ENCODE measurements around the gene PDE4B. TPM values are rescaled to one million over a fixed set of nuclear protein-coding genes. Genes with fewer than 3 reads are reported as not detected.
"Not testable (repeated sequence)": the region's sequence is repeated elsewhere in the genome, so short reads cannot be mapped to it uniquely, and the experiment has no call there.

PDE4B gene
- total RNA-seq, 1 experiment from 2014 or later, result 1.8 TPM

DNA sequence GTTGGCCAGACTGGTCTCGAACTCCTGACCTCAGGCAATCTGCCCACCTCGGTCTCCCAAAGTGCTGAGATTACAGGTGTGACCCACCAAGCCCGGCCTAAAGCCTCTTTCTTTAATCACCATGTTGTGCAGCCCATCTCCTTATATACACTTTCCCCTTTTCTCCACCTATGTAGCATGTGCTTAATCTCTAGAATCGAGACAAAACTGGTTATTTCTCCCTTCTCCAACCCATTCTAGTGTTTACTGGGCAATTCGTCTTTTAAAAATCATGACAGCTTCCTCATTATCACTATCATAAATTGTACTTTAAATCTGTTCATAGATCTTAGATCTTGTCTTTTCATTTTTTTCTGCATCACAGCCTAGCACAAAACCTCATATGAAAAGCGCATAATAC lies 285.7 kb downstream of the PDE4B start:
- Histone ChIP-seq H3K27me3 (no peaks in the 10 kb centered on the region), H3K9me3 (no peaks in the 10 kb centered on the region), H3K36me3 (no peaks in the 10 kb centered on the region), H3K4me3 (no peak overlapping the region)
- no peak for DNase-seq

DNA sequence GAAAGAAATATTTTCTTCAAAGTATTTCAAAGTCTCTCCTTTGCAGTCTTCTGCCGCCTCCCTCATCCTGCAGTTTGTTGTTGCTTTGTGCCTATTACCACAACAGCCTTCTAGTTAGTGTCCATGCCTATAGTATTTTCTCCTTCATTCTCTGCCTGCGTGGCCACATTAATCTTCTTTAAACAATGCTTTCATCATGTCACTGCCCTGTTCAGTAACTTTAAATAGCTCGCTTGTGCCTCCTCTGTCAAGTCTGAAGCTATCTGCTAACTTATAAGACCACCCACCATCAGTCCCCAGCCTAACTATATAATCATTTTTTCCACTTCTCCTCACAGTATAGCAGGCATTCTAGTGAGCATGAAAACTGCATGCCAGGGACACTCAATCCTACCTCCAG lies 290.3 kb downstream of the PDE4B start:
- Histone ChIP-seq H3K4me3 (no peak overlapping the region), H3K36me3 (no peaks in the 10 kb centered on the region), H3K9me3 (no peaks in the 10 kb centered on the region), H3K27me3 (no peaks in the 10 kb centered on the region)
- DNase-seq, result no peak

DNA sequence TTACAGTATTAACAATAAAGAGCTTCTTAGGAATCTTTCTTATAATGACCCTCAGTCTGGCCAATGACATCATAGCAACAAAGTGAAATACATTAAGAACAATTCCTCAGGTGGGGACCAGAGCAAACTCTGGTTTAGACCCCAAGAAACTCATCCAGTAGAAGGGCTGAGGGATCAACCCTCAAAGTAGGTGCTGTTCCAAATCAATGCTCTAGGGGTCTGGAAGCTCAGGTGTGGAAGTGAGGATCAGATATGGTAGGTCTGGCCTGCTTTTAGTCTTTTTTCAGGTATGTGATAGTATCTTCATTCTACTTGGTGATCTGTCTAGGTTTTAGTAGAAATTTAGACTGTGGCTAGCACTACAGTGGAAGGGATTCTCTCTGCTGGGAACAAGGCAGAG lies 291.7 kb downstream of the PDE4B start:
- Histone ChIP-seq H3K36me3 (no peaks in the 10 kb centered on the region), H3K9me3 (no peaks in the 10 kb centered on the region), H3K27me3 (no peaks in the 10 kb centered on the region), H3K4me3 (no peak overlapping the region)
- no peak for DNase-seq

DNA sequence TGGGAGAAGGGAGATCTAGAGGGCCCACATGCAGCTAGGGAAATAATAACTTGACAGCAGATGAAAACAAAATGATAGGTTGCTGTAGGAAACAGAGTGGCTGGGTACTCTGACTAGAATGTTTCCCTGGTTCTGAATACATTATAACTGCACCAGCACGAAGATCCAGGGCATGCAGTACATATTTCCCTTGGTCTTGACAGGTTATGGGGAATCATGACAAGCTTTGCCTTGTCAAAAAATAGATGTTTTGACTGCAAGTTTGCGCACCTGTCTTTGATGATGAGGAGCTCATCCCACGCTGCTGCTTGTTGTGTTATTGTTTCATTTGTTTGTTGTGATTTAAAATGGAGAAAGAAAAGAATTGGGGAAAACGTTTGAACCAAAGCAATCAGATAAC lies 292.9 kb downstream of the PDE4B start:
- Histone ChIP-seq H3K9me3 (no peaks in the 10 kb centered on the region), H3K36me3 (no peaks in the 10 kb centered on the region), H3K27me3 (no peaks in the 10 kb centered on the region), H3K4me3 (no peak overlapping the region)
- no peak for DNase-seq

DNA sequence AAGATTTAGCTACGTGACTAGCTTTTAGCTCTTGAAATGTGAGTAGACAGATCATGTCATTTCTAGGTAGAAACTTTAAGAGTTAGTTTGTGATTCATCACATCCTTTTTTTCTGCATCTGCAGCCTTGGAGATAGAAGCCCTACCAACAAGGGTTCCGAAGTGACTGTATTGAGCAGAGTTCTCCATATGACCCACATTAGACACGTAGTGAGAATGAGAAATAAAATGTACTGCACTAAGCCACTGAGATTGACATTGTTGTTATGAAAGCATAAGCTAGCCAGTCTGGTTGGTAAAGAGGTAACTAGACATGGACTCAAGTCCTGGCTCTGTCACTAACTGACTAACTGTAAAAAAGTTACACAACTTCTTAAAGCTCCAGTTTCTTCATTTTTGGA lies 296.1 kb downstream of the PDE4B start:
- Histone ChIP-seq H3K36me3 (no peaks in the 10 kb centered on the region), H3K4me3 (no peak overlapping the region), H3K27me3 (no peaks in the 10 kb centered on the region), H3K9me3 (no peaks in the 10 kb centered on the region)
- no peak for DNase-seq

DNA sequence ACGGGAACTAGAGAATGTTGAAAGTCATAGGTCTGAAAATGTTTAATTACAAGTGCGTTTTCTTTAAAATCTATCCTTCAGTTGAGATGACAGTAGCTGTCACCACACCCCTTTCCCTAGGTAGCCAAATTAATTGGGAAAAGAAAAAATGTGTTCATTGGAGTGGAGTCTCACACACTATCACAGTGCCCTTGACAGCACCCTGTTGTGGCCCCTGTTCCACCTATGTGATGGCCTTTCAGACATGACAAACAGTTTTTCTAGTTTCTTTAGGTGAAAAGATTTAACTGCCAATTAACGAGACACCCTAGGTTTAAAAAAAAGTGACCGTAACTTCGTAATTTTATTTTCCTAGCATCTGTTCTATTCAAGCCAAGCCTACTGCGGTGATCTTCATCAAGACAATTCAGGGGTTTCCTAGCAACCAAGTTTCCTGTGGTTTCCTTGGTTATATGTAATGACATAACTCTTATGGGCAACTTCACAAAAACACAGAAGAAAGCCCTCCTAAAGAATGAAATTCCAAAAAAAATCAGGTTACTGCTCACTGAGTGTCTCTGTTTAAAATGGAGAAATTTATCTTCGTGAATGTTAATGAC lies 298.3 kb downstream of the PDE4B start:
- Histone ChIP-seq H3K27me3 (no peaks in the 10 kb centered on the region), H3K36me3 (no peaks in the 10 kb centered on the region), H3K4me3 (no peak overlapping the region), H3K9me3 (no peaks in the 10 kb centered on the region)
- no peak for DNase-seq

DNA sequence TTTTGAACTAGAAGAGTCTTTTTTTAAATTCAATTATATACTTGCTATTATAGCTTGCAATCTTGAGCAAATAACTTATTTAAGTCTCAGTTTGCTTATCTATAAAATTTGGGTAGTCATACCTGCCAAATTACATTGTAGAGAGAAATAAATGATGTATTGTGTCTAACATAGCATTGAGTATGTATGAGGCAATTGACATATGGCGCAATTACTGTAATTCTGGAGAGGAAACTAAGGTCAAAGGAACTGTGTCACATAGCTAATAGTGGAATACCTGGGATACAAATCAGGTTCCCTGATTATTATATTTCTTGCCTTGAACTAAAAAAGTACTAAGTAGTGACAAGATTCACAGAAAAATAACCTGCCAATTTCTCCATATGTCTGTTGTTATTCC lies 302.5 kb downstream of the PDE4B start:
- no peak overlapping the region for H3K4me3 ChIP-seq
- H3K9me3 ChIP-seq, result no peaks in the 10 kb centered on the region
- DNase-seq, result no peak
- no peaks in the 10 kb centered on the region for H3K27me3 ChIP-seq
- H3K36me3 ChIP-seq, result no peaks in the 10 kb centered on the region

DNA sequence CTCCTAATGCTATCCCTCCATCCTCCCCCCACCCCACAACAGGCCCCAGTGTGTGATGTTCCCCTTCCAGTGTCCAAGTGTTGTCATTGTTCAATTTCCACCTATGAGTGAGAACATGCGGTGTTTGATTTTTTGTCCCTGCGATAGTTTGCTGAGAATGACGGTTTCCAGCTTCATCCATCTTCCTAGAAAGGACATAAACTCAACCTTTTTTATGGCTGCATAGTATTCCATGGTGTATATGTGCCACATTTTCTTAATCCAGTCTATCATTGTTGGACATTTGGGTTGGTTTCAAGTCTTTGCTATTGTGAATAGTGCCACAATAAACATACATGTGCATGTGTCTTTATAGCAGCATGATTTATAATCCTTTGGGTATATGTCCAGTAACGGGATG lies 308.3 kb downstream of the PDE4B start:
- DNase-seq, H3K4me3 ChIP-seq, H3K36me3 ChIP-seq, H3K9me3 ChIP-seq, H3K27me3 ChIP-seq: not testable (repeated sequence)

DNA sequence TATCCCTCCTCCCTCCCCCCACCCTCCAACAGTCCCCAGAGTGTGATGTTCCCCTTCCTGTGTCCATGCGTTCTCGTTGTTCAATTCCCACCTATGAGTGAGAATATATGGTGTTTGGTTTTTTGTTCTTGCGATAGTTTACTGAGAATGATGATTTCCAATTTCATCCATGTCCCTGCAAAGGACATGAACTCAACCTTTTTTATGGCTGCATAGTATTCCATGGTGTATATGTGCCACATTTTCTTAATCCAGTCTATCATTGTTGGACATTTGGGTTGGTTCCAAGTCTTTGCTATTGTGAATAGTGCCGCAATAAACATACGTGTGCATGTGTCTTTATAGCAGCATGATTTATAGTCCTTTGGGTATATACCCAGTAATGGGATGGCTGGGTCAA lies 311.4 kb downstream of the PDE4B start:
- H3K9me3 ChIP-seq, H3K4me3 ChIP-seq, DNase-seq, H3K27me3 ChIP-seq, H3K36me3 ChIP-seq: not testable (repeated sequence)

DNA sequence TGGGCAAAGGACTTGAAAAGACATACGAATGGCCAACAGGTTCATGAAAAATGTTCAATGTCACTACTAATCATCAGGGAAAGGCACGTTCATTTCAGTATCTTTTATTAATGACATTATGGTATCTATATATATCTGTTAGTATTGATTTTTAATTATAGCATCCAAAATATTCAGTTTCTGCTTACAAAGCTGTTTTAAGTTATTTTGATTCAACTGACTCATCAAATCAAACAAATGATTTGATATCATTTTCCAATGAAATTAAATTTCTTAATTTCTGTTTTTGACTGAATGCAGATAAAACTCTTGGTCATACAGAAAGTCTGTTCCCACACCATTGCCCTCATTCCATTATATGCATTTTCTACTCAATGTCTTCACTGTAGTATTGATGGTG lies 315.9 kb downstream of the PDE4B start:
- Histone ChIP-seq H3K36me3 (no peaks in the 10 kb centered on the region), H3K27me3 (no peaks in the 10 kb centered on the region), H3K9me3 (no peaks in the 10 kb centered on the region), H3K4me3 (no peak overlapping the region)
- DNase-seq, result no peak

DNA sequence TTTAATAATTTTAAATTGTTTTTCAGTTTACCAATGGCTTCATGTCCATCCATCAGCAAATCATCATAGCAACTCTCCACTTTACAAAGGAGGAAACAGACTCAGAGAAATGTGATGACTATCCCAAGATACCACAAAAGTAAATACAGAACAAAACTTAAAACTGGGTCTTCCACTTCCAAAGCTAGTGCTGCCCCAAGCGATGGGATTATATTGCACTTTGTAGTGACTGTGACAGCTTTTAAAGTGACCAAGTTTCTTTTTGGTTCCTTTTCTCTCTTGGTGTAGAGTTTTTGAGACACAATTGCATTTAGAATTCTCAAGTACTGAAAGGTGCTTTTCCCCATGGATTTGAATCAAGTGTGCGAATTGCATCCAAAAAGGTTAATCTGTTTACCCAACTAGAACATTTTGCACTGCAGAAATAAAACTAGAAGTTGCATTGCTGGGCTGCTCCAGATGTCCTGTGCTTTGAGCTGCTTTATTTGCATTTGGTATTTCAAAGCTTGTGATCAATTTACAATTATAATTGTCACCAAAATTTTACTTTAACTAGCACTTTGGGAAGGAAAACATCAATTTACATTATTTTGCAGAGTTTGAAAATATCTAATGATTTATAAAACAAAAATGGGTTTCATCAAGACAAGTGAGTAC lies 320.2 kb downstream of the PDE4B start:
- H3K9me3 ChIP-seq, result no peaks in the 10 kb centered on the region
- H3K36me3 ChIP-seq, result no peaks in the 10 kb centered on the region
- H3K4me3 ChIP-seq, result no peak overlapping the region
- H3K27me3 ChIP-seq, result no peaks in the 10 kb centered on the region
- DNase-seq, result no peak

DNA sequence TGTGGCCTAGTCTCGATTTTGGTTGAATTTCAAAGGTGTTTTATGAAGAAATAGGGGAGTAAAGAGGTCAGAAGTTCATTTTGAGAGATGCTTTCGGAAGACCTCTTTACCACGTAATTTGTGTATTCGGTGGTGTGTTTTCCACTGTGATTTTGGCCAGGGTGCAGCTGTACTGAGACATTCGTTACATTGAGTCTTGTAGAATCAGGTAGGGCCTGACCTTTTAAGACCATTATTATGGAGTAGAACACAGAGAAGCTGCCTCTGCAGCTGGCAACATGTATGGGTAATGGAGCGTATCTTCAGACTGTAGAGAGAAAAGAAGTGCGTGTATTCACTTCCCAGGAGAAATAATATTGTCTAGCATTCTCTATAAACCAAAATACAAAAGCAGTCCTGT lies 326.5 kb downstream of the PDE4B start:
- DNase-seq, result no peak
- H3K27me3 ChIP-seq, result no peaks in the 10 kb centered on the region
- H3K9me3 ChIP-seq, result no peaks in the 10 kb centered on the region
- no peaks in the 10 kb centered on the region for H3K36me3 ChIP-seq
- H3K4me3 ChIP-seq, result no peak overlapping the region

DNA sequence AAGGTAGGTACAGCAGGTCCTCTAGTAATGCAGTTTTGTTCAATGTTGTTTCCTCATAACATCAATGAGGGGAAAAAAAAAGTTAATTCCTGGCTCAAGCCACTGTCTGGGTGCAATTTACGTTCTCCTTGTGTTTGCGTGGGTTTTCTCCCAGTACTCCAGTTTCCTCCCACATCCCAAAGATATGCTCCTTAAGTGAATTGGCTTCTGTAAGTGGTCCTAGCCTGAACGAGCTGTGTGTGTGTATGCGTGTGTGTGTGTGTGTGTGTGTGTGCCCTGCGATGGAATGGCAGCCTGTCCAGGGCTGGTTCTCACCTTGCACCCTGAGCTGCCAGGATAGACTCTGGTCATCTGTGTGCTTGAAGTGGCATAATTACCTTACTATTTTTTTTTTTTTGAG lies 332.0 kb downstream of the PDE4B start:
- Histone ChIP-seq H3K27me3 (no peaks in the 10 kb centered on the region), H3K36me3 (no peaks in the 10 kb centered on the region), H3K9me3 (no peaks in the 10 kb centered on the region), H3K4me3 (no peak overlapping the region)
- DNase-seq, result no peak

DNA sequence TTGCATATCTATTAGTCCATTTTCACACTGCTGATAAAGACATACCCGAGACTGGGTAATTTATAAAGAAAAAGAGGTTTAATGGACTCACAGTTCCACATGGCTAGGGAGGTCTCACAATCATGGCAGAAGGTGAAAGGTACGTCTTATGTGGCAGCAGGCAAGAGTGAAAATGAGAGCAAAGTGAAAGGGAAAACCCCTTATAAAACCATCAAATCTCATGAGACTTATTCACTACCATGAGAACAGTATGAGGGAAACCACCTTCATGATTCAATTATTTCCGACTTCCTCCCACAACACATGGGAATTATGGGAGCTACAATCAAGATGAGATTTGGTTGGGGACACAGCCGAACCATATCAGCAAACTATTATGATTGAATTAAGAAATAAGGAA lies 335.9 kb downstream of the PDE4B start:
- H3K27me3 ChIP-seq, H3K36me3 ChIP-seq, H3K4me3 ChIP-seq, H3K9me3 ChIP-seq, DNase-seq: not testable (repeated sequence)

DNA sequence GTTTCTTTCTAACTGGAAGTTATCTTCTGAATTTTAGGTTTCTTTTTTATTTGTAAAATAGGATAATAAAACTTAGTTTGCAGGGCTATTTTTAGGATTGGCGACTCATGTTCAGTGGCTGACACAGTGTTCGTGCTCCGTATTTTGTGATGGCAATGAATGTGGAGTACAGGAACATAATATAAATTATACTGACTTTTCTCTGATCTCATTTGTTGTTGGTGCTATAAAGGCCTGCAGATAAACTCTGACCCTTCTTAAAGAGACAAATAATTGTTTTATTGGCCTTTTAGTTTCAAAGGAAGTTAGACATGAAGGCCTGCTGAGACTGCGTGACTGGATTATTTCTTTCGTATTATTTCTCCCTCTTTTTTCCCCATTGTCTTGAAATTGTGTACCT lies 339.6 kb downstream of the PDE4B start:
- DNase-seq, result no peak
- Histone ChIP-seq H3K4me3 (no peak overlapping the region), H3K36me3 (no peaks in the 10 kb centered on the region), H3K9me3 (no peaks in the 10 kb centered on the region), H3K27me3 (no peaks in the 10 kb centered on the region)

DNA sequence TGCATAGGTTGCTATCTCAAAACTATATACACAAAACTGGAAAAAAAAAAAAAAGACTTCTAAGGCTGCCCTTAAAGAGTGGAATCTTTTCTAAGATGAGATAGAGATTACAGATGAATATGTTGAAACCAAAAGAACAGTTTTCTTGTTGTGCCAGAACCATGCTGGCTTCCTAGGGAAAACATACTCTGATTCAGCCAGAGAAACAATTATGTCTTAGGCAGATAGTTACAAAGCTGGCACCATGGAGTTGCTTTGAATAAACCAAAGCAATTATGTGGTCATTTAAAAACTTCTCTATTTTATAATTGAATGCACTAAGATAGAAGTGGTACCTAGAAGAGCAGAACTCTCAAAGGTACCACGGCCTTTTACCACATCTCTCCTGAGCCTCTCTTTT lies 341.3 kb downstream of the PDE4B start:
- Histone ChIP-seq H3K27me3 (no peaks in the 10 kb centered on the region), H3K36me3 (no peaks in the 10 kb centered on the region), H3K4me3 (no peak overlapping the region), H3K9me3 (no peaks in the 10 kb centered on the region)
- DNase-seq, result no peak

DNA sequence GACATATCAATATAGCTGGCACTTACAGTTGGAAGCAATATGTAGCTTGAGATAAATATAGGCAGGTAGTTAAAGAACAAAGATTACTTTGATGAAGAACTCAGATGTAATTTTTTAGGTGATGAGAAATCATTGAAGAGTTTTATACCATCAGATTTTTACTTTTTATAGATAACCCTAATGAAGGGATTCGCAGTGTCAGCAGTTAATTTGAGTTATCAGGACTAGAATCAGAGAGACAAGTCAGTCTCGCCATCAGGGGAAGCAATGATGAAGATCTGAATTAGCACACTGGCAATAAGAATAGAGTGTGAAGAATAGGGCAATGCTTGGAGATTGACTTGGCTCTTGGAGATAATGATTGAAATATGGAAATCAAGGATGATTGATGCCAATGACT lies 342.5 kb downstream of the PDE4B start:
- no peak for DNase-seq
- H3K27me3 ChIP-seq, result no peaks in the 10 kb centered on the region
- H3K9me3 ChIP-seq, result no peaks in the 10 kb centered on the region
- no peak overlapping the region for H3K4me3 ChIP-seq
- H3K36me3 ChIP-seq, result no peaks in the 10 kb centered on the region

DNA sequence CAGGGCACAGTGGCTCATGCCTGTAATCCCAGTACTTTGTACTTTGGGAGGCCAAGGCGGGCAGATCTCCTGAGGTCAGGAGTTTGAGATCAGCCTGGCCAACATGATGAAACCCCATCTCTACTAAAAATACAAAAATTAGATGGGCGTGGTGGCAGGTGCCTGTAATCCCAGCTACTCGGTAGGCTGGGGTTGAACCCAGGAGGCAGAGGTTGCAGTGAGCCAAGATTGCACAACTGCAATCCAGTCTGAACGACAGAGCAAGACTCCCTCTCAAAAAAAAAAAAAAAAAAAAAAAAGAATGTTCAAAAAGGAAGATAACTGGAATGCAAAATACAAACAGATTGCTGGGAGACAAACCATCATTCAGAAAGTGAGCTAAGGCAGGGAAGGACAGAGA lies 343.7 kb downstream of the PDE4B start:
- H3K9me3 ChIP-seq, DNase-seq: not testable (repeated sequence)

DNA sequence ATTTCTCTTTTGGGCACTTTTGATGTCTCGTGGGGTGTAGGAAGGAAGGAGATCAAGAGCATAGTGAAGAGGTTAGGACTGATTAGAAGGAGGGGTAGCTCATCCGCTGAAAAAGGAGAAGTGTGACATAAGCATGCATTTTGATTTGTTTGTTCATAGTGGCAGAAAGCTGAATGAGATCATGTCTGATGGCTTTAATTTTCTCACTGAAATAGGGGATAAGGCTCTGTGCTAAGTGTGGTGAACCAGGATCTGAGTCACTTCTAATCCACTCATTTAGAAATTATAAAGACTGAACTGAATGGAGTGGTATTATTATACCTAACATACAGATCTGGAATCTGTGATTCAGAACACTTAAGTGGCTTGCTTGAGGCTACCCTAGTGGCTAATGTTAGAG lies 344.5 kb downstream of the PDE4B start:
- H3K9me3 ChIP-seq, result no peaks in the 10 kb centered on the region
- H3K4me3 ChIP-seq, result no peak overlapping the region
- peaks cover 2% of the 10 kb centered on the region; the same call in 1 of the 2 replicates for H3K27me3 ChIP-seq
- no peaks in the 10 kb centered on the region for H3K36me3 ChIP-seq
- DNase-seq, result no peak

More for the DNA sequence above, 343.7 kb downstream of the PDE4B start:
- H3K27me3 ChIP-seq, H3K4me3 ChIP-seq, H3K36me3 ChIP-seq: not testable (repeated sequence)

Data from MG63 (cell line).